ENCODE measurements around the gene AKT3.

DNA sequence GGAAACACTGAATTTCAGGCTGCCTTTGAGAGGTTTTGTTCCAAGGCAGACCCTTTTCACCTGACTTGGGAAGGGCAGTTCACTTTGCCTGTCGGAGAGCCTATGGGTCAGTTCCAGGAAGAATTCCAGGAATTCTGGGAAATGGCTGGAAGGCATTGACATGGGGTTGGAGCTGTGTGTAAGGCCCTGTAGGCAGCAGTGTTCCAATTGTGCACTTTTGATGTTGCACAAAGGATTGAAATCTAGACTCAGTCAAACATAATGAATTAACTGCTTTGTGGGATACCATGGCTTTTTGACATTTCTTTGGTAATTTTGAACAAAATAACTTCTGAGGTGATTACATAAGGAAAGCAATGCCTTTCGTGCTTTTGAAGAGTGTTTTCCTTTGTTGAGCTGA, 409.6 kb downstream of the AKT3 start:
- TF ChIP-seq EZH2phosphoT487 (IDR thresholded peaks at IDR 0.05; ENCODE audit: borderline replicate concordance, low read length), result no peak
- TF ChIP-seq, protein P1, sequence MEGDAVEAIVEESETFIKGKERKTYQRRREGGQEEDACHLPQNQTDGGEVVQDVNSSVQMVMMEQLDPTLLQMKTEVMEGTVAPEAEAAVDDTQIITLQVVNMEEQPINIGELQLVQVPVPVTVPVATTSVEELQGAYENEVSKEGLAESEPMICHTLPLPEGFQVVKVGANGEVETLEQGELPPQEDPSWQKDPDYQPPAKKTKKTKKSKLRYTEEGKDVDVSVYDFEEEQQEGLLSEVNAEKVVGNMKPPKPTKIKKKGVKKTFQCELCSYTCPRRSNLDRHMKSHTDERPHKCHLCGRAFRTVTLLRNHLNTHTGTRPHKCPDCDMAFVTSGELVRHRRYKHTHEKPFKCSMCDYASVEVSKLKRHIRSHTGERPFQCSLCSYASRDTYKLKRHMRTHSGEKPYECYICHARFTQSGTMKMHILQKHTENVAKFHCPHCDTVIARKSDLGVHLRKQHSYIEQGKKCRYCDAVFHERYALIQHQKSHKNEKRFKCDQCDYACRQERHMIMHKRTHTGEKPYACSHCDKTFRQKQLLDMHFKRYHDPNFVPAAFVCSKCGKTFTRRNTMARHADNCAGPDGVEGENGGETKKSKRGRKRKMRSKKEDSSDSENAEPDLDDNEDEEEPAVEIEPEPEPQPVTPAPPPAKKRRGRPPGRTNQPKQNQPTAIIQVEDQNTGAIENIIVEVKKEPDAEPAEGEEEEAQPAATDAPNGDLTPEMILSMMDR (conservative IDR thresholded peaks at IDR 0.05; ENCODE audit: low read depth, low read length), result no peak
